ENCODE results near the gene ZNF446. TPM values are rescaled to one million over a fixed set of nuclear protein-coding genes. Genes with fewer than 3 reads are reported as not detected.
A peak's percentile ranks its signal among the peaks of the same experiment; 100 is the strongest.
"Not testable (repeated sequence)": the region's sequence is repeated elsewhere in the genome, so short reads cannot be mapped to it uniquely, and the experiment has no call there.

The ZNF446 gene
- total RNA-seq, 6 experiments from 2014 or later: 1.4 to 5.4 (median 4.1) TPM

GRCh38 chr19:58468216-58468839, 7.8 kb upstream of the ZNF446 start:
- intact Hi-C loops (cut with DNase I): no loop called here
- Histone ChIP-seq H3K27ac (no peak overlapping the region), H3K4me3 (no peak overlapping the region), H3K27me3 (no peaks in the 10 kb centered on the region), H3K36me3 (no peaks in the 10 kb centered on the region), H3K9me3 (no peaks in the 10 kb centered on the region), H3K4me1 (peaks cover 0 to 9% (median 0%) of the 10 kb centered on the region in 4 donors)
- peak in 1 of 3 donors; percentile 46 for DNase-seq
- no peak for ATAC-seq
- WGBS (ENCODE audit: insufficient coverage, low coverage, low lambda C conversion rate, missing lambda C conversion rate): 46% methylated on average over 3 of the region's 5 CpGs
- no peak for TF ChIP-seq POLR2A (IDR thresholded peaks at IDR 0.05)
- TF ChIP-seq CTCF (IDR thresholded peaks at IDR 0.05): no peak

- H3K4me3 ChIP-seq: no peak overlapping the region
- WGBS (ENCODE audit: insufficient coverage, low coverage, low lambda C conversion rate, missing lambda C conversion rate): 94% methylated on average over 6 of the region's 17 CpGs
- intact Hi-C loops (cut with DNase I): no loop called here
- DNase-seq (peak in 1 of 3 donors; percentile 55), ATAC-seq (no peak)
- peaks cover 0 to 9% (median 0%) of the 10 kb centered on the region in 4 donors for H3K4me1 ChIP-seq
- TF ChIP-seq CTCF (IDR thresholded peaks at IDR 0.05) (no peak), POLR2A (IDR thresholded peaks at IDR 0.05) (no peak)
- H3K9me3 ChIP-seq: no peaks in the 10 kb centered on the region
- no peaks in the 10 kb centered on the region for H3K36me3 ChIP-seq
- no peaks in the 10 kb centered on the region for H3K27me3 ChIP-seq
- no peak overlapping the region for H3K27ac ChIP-seq
These were observed 6.7 kb upstream of the ZNF446 start for GRCh38 chr19:58469241-58470013.

- intact Hi-C loops (cut with DNase I); ATAC-seq; H3K4me3 ChIP-seq; H3K27ac ChIP-seq; H3K36me3 ChIP-seq; H3K27me3 ChIP-seq; H3K9me3 ChIP-seq: not testable (repeated sequence)
- no CpG with 5 or more reads among the region's 53 CpGs for WGBS (ENCODE audit: insufficient coverage, low coverage, low lambda C conversion rate, missing lambda C conversion rate)
- peak in 1 of 3 donors; percentile 54 for DNase-seq
- H3K4me1 ChIP-seq: peaks cover 0 to 19% (median 5%) of the 10 kb centered on the region in 4 donors
These were observed 5.2 kb upstream of the ZNF446 start for GRCh38 chr19:58470837-58471543.

- WGBS (ENCODE audit: insufficient coverage, low coverage, low lambda C conversion rate, missing lambda C conversion rate): 96% methylated on average over 18 of the region's 39 CpGs
- Histone ChIP-seq H3K27ac (no peak overlapping the region), H3K4me3 (no peak overlapping the region), H3K4me1 (peaks cover 0 to 19% (median 5%) of the 10 kb centered on the region in 4 donors), H3K27me3 (no peaks in the 10 kb centered on the region), H3K9me3 (no peaks in the 10 kb centered on the region), H3K36me3 (no peaks in the 10 kb centered on the region)
- intact Hi-C loops (cut with DNase I): no loop called here
- TF ChIP-seq POLR2A (IDR thresholded peaks at IDR 0.05) (no peak), CTCF (IDR thresholded peaks at IDR 0.05) (no peak)
- ATAC-seq: no peak
- peak in 1 of 3 donors; percentile 54 for DNase-seq
These were observed 4.4 kb upstream of the ZNF446 start for GRCh38 chr19:58471736-58472135.

GRCh38 chr19:58473775-58474174, 2.4 kb upstream of the ZNF446 start:
- Histone ChIP-seq H3K27me3 (no peaks in the 10 kb centered on the region), H3K4me3 (no peak overlapping the region), H3K36me3 (no peaks in the 10 kb centered on the region), H3K9me3 (no peaks in the 10 kb centered on the region), H3K27ac (no peak overlapping the region), H3K4me1 (peaks cover 0 to 24% (median 9%) of the 10 kb centered on the region in 4 donors)
- intact Hi-C loops (cut with DNase I): no loop called here
- ATAC-seq: no peak
- peak in 1 of 3 donors; percentile 23 for DNase-seq
- TF ChIP-seq POLR2A (IDR thresholded peaks at IDR 0.05) (no peak), CTCF (IDR thresholded peaks at IDR 0.05) (no peak)

Measured in right lobe of liver (tissue), 6 donors.